HG02759 (cell line): ENCODE measurements around the gene KLF2.

Experiments used
- ATAC-seq: cut with Tn5 transposase; IDR thresholded peaks from one replicate; pipeline ENCODE4 v1.9.1; 2021; ENCODE audit warnings: mild to moderate bottlenecking, moderate library complexity; ENCODE audit not compliant: unreplicated experiment

The KLF2 gene

DNA sequence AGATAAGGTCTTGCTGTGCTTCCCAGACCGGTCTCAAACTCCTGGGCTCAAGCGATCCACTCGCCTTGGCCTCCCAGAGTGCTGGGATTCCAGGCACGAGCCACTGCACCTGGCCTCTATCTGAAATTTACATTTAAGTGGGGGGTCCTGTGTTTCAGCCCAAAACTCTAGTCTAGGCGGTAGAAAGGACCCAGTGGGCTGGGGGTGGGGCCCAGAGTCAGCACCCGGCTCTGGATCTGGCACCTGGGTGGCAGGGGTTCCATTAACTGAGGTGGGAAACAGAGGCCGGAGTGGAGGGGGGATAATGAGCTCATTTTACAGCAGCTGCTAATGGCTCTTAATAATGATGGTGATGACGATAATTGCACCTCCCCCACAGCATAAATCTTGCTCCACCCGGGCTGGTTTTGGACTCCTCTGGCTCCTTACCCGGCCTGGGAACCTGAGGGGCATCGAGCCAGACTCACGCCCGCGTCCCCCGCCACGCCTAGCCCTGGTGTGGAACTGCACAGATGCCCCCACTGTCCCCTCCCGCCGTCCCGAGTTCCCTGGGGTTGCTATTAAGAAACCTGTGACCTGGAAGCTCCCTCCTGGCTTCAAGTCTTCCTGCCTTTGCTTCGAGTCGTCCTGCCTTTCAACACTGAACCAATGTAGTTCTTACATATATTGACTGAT is 17.8 kb upstream of the KLF2 start:
- ATAC-seq: no peak

DNA sequence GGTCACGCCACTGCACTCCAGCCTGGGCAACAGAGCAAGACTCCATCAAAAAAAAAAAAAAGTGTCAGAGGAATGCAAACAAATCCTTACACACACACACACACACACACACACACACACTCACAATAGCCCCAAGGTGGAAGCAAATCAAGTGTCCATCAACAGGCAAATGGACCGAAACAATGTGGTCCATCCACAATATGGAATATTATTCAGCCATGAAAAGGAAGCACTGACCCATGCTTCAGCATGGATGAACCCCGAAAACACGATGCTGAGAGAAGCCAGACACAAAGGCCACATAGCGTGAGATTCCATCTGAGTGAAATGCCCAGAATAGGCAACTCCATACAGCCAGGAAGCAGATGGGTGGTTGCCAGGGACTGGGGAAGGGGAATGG is 16.5 kb upstream of the KLF2 start:
- no peak for ATAC-seq

DNA sequence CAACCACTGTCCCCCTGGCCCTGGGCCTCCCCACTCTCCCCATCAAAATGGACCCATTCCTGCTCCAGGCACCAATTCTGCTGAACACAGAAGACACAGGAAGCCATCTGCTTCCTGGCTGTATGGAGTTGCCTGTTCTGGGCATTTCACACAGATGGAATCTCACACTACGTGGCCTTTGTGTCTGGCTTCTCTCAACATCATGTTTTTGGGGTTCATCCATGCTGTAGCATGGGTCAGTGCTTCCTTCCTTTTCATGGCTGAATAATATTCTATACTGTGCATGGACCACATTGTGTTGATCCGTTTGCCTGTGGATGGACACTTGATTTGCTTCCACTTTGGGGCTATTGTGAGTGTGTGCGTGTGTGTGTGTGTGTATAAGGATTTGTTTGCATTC is 15.0 kb upstream of the KLF2 start:
- ATAC-seq: no peak

DNA sequence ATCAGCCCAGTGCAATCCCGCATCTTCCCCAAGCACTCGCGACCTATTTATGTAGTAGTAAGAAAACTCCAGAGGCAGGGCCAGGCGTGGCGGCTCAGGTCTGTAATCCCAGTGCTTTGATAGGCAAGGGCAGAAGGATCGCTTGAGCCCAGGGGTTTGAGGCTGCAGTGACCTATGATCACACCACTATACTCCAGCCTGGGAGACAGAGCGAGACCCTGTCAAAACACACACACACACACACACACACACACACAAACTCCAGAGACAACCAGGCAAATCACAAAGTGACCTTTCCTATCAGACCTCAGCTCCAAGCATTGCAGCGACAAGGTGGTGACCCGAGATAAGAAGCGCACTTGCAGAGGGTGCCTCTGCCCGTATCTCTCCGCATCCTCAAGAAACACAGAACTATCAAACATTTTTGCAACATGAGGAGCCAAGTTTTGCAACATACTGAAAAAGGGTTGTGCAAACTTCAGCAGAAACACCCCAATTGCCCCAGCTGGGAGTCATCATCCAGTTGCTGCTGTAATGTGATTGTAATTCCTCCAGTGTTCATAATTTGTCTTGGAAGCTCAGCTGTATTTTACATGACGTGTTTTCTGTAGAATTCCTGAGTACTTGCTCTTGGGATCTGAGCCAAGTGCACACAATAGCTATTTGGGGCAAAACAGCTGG is 8.7 kb upstream of the KLF2 start:
- ATAC-seq: no peak

DNA sequence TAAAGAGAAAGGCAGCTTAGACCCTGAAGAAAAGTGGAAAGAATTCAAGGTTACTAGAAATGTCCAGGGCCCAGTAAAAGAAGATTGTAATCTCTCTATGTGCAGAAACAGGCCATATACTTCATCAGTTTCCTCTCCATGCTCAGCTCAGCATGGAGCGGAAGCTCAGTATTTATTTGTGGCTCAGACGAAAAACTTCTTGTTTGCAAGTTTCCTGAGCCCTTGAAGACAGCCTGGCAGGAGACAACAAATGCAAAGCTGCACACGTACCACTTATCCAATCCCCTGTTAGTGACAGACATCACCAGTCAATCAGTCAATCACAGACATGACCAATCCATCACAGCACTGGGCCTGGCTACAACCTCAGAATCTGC is 8.1 kb upstream of the KLF2 start:
- ATAC-seq: no peak

DNA sequence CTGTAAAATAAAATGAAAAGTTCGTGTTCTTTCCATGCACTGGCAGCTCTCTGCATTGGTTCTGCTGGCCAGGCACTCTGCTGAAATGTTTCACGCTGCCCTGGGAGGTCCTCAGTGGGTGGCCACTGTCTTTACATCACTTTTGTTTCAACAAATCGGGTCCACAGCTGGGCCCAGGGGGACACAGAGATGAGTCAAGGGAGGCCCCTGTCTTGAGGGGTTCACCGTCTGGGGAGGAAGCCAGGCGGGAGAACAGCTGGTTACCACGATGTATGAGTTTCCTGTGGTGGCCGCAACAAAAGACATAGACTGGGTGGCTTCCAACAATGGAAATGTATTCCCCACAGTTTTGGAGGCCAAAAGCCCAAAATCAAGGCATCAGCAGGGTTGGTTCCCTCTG is 5.1 kb upstream of the KLF2 start:
- ATAC-seq: no peak

DNA sequence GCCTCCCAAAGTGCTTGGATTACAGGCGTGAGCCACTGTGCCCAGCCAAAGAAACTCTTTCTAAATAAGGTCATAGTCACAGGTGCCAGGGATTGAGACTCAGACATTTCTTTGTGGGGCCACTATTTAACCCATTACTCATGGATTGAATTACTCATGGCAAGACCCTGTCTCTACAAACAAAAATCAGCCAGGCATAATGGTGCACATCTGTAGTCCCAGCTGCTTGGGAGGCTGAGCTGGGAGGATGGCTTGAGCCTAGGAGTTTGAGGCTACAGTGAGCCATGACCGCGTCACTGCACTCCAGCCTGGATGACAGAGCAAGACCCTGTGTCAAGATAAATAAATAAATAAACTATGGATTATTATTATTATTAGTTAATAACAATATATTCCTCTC is 3.6 kb upstream of the KLF2 start:
- ATAC-seq: no peak

DNA sequence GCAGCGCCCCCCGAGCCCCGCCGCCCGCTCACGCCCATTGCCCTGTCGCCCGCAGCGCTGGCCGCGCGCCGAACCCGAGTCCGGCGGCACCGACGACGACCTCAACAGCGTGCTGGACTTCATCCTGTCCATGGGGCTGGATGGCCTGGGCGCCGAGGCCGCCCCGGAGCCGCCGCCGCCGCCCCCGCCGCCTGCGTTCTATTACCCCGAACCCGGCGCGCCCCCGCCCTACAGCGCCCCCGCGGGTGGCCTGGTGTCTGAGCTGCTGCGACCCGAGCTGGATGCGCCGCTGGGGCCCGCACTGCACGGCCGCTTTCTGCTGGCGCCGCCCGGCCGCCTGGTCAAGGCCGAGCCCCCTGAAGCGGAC is 518 bp downstream of the KLF2 start:
- ATAC-seq: peak; percentile 21

DNA sequence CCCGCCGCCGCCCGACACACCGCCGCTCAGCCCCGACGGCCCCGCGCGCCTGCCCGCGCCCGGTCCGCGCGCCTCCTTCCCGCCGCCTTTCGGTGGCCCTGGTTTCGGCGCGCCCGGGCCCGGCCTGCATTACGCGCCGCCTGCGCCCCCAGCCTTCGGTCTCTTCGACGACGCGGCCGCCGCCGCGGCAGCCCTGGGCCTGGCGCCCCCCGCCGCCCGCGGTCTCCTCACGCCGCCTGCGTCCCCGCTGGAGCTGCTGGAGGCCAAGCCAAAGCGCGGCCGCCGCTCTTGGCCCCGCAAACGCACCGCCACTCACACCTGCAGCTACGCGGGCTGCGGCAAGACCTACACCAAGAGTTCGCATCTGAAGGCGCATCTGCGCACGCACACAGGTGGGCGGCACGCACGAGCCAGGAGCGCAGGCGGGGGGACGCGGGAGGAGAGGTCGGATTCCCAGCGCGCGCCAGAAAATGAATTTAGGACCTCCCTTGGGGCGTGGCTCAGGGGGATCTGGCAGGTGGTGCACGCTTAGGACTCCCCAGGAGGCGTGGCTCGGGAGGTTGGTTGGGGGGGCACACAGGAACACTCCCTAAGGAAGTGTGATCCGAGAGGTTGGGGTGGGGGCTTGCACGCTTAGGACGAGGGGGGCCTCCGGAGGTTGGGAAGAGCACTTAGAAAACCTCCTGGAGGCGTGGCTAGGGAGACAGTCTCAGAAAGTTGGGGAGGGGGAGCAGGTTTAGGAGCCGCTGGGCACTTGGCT is 1.2 kb downstream of the KLF2 start:
- no peak for ATAC-seq

DNA sequence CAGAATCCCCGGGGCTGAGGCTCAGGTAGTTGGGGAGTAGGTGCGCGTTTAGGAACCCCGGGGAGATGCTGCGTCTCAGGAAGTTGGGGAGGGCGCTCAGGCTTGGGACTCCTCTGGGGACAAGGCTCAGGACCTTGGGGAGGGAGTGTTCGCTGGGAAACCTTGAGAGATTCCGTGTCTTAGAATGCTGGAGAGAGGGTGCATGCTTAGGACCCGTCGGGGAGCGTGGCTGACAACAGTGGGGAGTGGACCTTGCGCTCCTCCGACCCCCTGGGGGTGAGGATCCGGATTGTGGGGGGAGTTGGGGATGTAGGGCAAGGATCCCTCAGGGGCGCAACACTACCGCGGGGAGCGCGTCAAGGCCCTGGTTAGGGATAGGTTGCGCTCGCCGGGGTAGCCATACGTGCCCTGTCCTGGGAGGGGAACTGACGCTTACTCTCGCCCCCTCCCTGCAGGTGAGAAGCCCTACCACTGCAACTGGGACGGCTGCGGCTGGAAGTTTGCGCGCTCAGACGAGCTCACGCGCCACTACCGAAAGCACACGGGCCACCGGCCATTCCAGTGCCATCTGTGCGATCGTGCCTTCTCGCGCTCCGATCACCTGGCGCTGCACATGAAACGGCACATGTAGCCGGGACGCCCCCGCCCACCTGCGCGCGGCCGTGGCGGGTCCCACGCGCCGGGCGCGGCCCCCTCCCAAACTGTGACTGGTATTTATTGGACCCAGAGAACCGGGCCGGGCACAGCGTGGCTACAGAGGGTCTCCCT is 2.0 kb downstream of the KLF2 start:
- no peak for ATAC-seq

DNA sequence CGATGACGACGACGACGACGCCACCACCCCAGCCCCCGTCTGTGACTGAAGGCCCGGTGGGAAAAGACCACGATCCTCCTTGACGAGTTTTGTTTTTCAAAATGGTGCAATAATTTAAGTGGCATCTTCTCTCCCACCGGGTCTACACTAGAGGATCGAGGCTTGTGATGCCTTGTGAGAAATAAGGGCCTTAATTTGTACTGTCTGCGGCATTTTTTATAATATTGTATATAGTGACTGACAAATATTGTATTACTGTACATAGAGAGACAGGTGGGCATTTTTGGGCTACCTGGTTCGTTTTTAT is 2.5 kb downstream of the KLF2 start:
- ATAC-seq: no peak

DNA sequence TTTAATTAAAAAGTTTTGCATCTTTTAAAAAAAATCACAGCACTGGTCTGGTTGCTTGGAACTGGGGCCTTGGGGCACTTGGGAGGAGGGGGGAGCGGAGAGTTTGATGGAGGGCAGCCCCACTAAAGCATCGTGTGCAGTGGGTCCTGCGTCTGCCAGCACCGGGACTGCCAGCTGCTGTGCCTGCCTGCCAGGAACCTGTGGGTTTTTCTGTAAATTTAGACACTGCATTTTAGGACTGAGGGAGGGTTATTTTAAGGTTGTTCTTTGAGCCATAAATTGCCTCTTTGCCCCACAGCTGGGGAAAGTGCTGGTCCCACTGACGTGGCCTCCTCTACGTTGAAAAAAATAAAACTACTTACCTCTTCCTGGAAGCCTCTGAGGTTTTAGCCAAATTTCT is 2.9 kb downstream of the KLF2 start:
- no peak for ATAC-seq

DNA sequence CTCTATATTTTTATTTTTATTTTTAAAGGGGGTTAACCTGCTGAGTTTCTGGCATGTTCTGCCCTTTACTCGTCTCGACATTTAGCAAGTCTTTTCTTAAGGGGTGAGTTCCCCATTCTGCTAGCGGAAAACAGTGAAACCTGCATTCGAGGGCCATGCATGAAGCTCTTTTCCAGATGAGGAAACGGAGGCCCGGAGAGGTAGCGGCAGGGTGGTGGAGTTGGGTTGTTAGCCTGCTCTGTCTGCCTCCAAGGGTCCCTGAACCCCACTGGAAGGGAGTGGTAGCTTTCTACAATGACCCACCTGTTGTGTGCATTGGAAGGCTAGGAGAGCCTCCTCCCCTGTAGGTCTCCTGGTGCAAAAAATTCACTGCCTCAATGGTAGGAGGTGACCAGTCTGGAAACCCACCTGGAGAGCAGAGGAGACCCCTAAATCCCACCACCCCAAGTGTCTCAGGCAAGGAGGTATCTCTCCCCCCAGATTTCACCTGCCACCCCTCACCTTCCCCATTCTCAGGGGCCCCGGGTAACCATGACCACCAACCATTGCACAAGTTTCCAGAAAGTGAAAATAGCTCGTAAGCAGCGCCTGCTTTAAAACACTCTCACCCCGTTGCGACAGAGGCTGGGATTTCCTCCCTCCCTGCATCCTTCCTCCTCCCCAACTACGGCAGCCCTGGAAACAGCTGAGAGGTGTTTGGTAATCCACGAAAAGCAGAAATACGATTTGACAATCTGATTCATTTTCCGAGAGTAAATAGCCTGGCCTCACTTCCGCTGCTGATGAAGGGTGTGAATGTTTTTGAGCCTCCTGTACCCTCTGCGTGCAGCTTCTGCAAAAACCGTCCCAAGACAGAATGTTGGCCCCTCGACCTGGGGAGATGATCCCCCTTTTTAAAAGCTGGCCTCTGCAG is 3.5 kb downstream of the KLF2 start:
- no peak for ATAC-seq

DNA sequence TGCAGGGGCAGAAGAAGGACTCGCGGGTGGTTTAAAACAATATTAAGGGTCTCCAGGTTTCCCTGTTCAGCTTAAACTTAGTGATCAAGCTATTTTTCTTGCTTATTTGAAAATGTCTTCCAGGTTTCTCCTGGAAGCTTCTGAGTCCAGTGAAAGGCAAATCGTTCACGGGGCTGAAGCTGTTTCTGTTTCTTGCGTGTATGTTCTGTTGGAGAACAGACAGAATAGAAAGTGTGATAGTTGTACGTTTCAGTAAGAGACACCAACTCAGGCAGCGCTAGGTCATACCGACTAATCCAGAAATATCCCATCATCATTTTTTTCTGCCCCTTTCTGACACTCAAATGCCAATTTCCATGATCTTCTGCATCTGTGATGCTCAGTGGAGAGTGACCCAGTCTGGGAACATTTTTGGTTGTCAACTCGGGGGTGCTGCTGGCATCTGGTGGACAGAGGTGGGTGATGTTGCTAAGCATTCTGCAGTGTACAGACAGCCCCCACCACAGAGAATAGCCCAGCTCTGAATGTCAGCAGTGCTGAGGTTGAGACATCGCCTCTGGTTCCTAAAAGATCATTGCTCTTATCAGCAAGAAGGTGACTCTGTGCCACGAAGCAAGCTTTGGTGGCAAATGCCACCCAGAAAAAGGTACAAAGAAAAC is 4.3 kb downstream of the KLF2 start:
- ATAC-seq: no peak

DNA sequence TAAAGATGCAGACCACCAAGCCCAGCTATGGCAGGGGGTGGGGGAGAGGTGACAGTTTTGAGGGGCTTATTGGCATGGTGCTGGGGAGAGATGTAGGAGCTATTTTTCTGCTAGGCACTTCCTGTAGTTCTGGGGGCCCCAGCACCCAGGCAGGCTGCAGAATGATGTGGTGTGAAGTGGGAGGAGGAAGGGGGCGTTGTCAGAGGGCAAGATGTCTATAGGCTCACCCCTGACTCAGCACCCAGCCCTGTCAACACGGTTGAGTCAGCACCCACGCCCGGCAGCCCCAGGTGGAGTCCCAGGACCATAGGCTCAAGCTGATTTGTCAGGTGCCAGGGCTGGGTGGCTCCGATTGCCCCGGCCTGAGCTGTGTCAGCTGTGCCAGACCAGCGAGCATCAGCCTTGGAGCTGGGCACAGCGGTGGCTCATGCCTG is 5.8 kb downstream of the KLF2 start:
- peak; percentile 64 for ATAC-seq

DNA sequence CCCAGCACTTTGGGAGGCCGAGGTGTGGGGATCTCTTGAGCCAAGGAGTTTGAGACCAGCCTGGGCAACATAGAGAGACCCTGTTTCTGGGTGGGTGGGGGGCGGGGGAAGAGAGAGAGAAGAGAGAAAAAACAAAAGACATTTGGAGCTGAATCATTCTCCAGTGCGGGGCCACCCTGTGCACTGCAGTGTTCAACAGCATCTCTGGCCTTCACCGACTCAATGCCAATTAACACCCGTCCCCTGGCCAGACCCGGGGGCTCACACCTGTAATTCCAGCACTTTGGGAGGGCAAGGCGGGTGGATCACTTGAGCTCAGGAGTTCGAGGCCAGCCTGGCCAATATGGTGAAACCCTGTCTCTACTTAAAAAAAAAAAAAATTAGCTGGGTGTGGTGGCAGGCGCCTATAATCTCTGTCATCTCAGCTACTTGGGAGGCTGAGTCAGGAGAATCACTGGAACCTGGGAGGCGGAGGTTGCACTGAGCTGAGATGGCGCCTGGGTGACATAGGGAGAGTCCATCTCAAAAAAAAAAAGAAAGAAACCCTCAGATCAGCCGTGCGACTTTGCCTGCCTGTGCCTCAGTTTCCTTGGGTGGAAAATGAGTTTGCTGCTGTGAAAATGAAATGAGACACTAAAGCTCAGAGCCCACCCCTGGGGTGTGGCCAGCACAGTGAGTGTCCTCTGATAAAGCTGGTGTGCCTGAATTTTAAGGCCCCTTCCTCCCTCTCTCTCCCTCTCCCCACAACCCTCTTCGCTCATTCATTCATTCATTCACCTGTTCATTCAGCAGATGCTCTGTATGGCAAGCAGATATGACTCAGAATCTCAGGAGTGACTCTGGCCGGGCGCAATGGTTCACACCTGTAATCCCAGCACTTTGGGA is 6.4 kb downstream of the KLF2 start:
- ATAC-seq: no peak

DNA sequence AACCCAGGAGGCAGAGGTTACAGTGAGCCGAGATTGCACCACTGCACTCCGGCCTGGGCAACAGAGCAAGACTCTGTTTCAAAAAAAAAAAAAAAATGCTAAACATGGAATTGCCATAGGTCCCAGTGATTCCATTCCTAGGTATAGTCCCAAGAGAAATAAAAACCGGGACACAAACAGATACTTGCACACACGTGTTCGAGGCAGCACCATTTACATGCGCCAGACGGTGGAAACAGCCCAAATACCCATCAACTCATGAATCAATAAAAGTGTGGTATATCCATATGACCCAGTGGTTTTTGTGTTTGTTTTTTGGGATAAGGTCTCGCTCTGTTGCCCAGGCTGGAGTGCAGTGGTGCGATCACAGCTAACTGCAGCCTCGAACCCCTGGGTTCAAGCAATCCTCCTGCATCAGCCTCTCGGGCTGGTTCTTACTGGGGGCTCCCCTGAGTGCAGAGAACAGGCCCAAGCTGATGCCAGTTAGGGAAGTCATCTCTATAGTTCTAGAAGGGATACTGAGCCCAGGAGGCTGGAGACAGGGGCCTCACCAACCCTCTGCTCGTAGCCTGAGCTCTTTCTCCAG is 8.5 kb downstream of the KLF2 start:
- no peak for ATAC-seq

DNA sequence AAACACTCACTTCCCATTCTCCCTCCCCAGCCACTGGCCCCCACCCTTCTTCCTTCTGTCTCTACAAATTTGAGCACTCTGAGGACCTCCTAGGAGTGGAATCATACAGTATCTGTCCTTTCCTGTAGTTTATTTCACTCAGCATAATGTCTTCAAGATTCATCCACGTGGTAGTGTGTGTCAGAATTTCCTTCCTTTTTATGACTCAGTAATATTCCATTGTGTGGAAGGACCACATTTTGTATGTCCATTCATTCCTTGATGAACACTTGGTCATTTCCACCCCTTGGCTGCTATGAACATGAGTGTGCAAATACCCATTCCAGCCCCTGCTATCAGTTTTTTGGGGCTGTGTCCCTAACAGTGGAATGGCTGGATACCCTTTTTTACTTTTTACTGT is 9.8 kb downstream of the KLF2 start:
- ATAC-seq: no peak

DNA sequence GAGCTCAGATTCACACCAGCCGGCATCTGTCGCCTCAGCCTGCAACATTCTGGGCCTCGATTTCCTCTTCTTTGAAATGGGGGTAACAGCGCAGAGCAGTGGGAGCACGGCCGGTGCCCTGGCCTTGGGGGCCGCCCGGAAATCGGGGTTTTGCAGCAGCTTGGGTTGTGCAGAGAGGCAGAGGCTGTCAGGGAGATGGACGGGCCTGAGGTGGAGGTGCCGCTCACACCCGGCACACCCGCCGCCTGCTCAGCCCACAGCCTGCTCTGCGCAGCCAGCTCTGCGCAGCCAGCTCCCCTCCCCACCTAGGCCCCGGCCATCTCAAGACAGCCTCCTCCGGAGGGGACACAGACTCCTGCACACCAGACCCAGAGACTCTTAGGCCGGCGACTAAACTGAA is 10.6 kb downstream of the KLF2 start:
- ATAC-seq: no peak
